NCI-H2081 (cell line): Measurements from ENCODE around the gene KRTAP10-10.
"Not testable (repeated sequence)": the region's sequence is repeated elsewhere in the genome, so short reads cannot be mapped to it uniquely, and the experiment has no call there.

ENCODE experiments used
- DNase-seq, 2 experiments: peaks; one replicate each; lab custom pipeline; 2025; lab: John Stamatoyannopoulos, UW

The KRTAP10-10 gene

DNA sequence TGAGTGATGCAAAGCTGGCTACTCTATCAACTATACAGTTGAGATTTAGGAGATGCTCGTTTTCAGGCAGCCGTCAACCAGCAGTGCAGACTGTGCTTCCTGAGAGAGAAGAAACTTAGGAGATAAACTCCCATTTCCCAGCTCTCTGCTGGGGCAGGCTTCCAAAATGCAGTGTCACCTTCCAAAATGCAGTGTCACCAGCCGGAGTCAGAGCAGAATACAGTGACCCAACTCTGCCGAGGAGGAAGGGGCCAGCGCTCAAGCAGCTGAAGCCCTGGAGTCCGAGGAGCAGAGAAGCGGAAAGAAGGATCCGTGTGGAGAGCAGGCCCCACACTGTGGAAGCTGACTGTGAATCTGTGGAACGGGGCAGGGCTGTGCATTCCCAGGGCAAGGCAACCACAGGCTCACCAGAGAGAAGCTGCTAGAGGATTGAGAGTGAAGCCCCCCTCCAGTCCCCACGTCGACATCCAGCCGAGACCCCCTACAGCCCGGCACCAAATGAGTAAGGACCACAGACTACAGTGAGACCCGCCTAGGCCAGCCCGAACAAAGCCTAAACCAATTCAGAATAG is 45.5 kb downstream of the KRTAP10-10 start:
- no peak for DNase-seq

DNA sequence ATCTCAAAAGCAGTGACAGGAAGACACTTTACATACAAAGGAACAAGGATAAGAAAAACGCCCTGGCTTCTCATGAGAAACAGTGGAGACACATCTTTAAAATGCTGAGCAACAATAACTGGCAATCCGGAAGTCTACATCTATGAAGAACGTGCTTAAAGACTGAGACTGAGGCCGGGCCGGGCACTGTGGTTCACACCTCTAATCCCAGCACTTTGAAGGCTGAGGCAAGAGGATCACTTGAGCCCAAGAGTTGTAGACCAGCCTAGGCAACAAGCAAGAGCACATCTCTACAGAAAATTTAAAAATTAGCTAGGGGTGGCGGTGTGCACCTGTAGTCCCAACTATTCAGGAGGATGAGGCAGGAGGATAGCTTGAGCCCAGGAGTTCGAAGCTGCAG is 46.9 kb downstream of the KRTAP10-10 start:
- DNase-seq, result no peak

DNA sequence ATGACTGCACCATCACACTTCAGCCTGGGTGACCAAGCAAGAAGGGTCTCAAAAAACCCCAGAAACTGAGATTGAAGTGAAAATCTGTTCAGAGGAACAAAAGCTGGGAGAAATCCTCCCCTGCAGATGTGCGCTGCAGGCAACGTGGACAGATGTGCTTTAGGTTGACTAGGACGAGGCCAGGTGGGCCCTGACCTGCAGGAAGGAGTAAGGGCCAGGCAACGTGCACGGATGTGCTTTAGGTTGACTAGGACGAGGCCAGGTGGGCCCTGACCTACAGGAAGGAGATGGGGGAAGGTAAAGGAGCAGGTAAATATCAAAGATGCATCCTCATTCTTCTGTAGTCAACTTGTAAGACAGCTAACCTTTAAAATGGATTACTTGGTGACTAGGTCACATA is 47.3 kb downstream of the KRTAP10-10 start:
- DNase-seq, result no peak

DNA sequence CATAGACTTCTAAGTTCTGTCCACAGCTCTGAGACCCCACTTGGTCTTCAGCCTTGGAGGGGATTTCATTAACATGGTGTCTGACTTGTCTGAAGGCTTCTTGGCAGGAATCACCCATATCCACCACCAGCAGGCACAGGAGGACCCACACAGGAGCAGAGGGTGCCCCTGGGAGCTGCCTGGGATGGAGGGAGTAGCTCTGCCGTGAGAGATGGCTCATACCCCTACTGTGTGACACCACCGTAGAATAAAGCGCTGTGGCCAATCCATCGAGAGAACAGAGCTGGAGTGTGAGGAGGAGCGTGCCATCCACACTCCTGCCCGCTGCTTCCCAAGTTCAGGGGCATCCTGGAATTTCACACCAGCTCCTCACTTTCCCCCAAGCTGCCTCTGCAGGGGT is 47.9 kb downstream of the KRTAP10-10 start:
- not testable (repeated sequence) for DNase-seq

DNA sequence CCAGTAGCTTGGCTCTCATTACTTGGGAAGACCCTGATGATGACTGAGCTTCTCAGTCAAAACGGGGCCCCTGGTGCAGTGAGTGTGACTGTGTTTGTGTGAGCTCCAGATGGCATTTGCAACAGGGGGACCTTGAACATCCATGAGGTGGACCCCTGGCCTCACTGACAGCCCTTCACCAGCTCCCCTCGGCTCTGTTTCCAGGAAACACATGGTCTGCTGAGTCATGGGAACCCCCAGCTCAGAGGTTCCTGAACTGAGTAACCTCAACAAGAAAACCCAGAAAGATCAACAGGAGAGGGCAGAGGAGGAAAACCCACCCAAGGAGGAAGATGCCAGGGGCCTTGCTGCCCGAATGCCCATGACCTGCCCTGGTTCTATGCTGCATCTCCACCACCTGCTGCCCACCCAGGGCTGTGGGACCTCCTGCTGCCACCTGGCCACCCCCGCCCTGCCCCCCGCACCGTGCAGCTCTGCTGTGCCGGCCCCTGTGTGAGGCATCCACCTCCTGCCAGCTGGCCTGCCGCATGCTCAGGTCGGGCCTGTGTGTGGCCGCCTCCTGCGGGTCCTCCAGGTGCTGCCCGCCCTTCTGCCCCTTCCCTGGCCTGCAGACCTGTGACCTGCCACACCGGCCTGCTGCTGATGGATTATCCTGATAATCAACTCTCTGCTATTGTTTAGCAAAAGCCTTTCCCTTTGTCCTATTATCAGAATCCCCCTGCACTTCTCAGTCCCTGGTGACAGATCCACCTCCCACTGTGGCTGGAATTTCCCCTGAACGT is 49.0 kb downstream of the KRTAP10-10 start:
- no peak for DNase-seq

DNA sequence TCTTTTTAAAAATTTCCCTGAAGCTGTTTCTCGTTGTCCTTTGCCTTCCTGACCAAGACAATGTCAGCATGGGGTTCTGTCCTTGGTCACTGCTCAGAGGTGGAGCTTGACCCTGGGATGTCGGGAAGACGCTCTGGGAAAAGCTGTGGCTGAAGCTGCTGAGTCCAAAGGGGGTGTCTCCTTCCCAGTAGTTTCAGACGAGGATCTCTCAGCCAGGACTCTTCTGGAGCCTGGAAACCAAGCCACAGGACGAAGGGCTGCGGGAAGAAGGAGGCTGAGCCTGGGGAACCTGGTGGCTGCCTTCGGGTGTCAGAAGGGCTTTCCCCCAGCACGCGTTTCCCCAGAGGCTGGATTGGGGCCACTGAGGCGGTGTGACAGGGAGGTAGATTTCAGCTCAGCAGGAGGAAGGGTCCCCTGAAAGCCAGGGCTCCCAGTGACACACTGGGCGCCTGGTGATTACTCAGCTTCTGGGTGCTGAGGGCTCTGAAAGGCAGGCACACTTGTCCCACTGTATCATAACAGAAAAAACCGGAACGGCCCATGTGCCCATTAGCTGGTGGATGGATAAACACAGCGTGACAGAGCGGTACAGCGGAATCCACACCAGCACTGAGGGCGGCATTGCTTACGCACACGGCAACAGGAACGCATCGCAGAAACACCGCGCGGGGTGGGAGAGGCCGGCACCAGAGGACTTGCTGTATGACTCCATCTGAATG is 49.8 kb downstream of the KRTAP10-10 start:
- DNase-seq, result no peak

DNA sequence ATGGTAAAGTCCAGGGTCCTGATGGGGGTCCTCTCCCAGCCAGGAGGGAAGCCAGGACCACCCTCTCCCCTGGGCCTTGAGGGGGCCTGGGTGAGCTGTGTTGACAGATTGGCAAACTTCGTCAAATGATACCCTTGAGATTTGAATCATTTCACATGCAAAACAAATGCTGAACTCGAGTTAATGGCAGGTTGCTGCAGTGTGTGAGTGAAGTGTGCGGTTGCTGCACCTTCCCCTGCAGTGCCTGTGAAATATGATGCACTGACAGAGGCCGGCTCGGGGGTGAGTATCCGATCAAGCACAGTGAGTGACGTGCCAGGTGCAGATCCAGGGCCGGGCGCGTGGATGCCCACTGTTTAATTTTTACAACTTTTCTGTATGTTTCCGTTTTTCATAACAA is 50.5 kb downstream of the KRTAP10-10 start:
- DNase-seq, result no peak
